ENCODE measurements around the gene TEX44. TPM values are rescaled to one million over a fixed set of nuclear protein-coding genes. Genes with fewer than 3 reads are reported as not detected.

The TEX44 gene
- total RNA-seq, 3 donors from 2014 or later = not detected

- Histone ChIP-seq H3K4me3 (no peak overlapping the region), H3K4me1 (no peaks in the 10 kb centered on the region), H3K9me3 (no peaks in the 10 kb centered on the region), H3K27me3 (no peaks in the 10 kb centered on the region), H3K27ac (no peak overlapping the region), H3K36me3 (no peaks in the 10 kb centered on the region)
- TF ChIP-seq POLR2A (IDR thresholded peaks at IDR 0.05) = no peak
- TF ChIP-seq POLR2AphosphoS5 (IDR thresholded peaks at IDR 0.05) = no peak
- DNase-seq (ENCODE audit: low spot score in 2 of 2) = no peak
- intact Hi-C loops (cut with DNase I; ENCODE audit: low total_unique reads) = no loop called here
Observed at GRCh38 chr2:231589656-231590055, 3.0 kb upstream of the TEX44 start.

GRCh38 chr2:231590614-231591013 is 2.0 kb upstream of the TEX44 start:
- no peaks in the 10 kb centered on the region for H3K36me3 ChIP-seq
- H3K27ac ChIP-seq = no peak overlapping the region
- TF ChIP-seq CTCF (IDR thresholded peaks at IDR 0.05) (no peak), POLR2A (IDR thresholded peaks at IDR 0.05) (no peak), POLR2AphosphoS5 (IDR thresholded peaks at IDR 0.05) (no peak)
- H3K4me1 ChIP-seq = no peaks in the 10 kb centered on the region
- intact Hi-C loops (cut with DNase I; ENCODE audit: low total_unique reads) = no loop called here
- no peaks in the 10 kb centered on the region for H3K27me3 ChIP-seq
- no peak overlapping the region for H3K4me3 ChIP-seq
- peak in 1 of 2 donors; percentile 31 for DNase-seq (ENCODE audit: low spot score in 2 of 2)
- no peaks in the 10 kb centered on the region for H3K9me3 ChIP-seq

GRCh38 chr2:231593666-231594065 is 1.0 kb downstream of the TEX44 start:
- TF ChIP-seq POLR2A (IDR thresholded peaks at IDR 0.05) (no peak), CTCF (IDR thresholded peaks at IDR 0.05) (no peak), POLR2AphosphoS5 (IDR thresholded peaks at IDR 0.05) (no peak)
- intact Hi-C loops (cut with DNase I; ENCODE audit: low total_unique reads) = no loop called here
- Histone ChIP-seq H3K27me3 (no peaks in the 10 kb centered on the region), H3K27ac (no peak overlapping the region), H3K36me3 (no peaks in the 10 kb centered on the region), H3K4me3 (no peak overlapping the region), H3K4me1 (no peaks in the 10 kb centered on the region), H3K9me3 (no peaks in the 10 kb centered on the region)
- no peak for DNase-seq (ENCODE audit: low spot score in 2 of 2)

- no peaks in the 10 kb centered on the region for H3K4me1 ChIP-seq
Observed at GRCh38 chr2:231597014-231597611, 4.4 kb downstream of the TEX44 start.

GRCh38 chr2:231597627-231598026 is 5.0 kb downstream of the TEX44 start:
- Histone ChIP-seq H3K27ac (peak overlapping the region; percentile 55 to 69), H3K36me3 (no peaks in the 10 kb centered on the region), H3K4me1 (no peaks in the 10 kb centered on the region), H3K27me3 (no peaks in the 10 kb centered on the region), H3K9me3 (no peaks in the 10 kb centered on the region), H3K4me3 (no peak overlapping the region)
- DNase-seq (ENCODE audit: low spot score in 2 of 2) = no peak
- no peak for TF ChIP-seq POLR2AphosphoS5 (IDR thresholded peaks at IDR 0.05)
- intact Hi-C loops (cut with DNase I; ENCODE audit: low total_unique reads) = no loop called here

More at GRCh38 chr2:231597014-231597611, 4.4 kb downstream of the TEX44 start:
- Histone ChIP-seq H3K27ac (peak overlapping the region; percentile 55 to 69), H3K4me3 (no peak overlapping the region), H3K27me3 (no peaks in the 10 kb centered on the region), H3K36me3 (no peaks in the 10 kb centered on the region), H3K9me3 (no peaks in the 10 kb centered on the region)
- peak in 1 of 2 donors; percentile 32 for DNase-seq (ENCODE audit: low spot score in 2 of 2)
- intact Hi-C loops (cut with DNase I; ENCODE audit: low total_unique reads) = no loop called here
- TF ChIP-seq POLR2A (IDR thresholded peaks at IDR 0.05) (no peak), CTCF (IDR thresholded peaks at IDR 0.05) (no peak), POLR2AphosphoS5 (IDR thresholded peaks at IDR 0.05) (no peak)

- TF ChIP-seq CTCF (IDR thresholded peaks at IDR 0.05) (no peak), POLR2A (IDR thresholded peaks at IDR 0.05) (no peak), POLR2AphosphoS5 (IDR thresholded peaks at IDR 0.05) (no peak)
- Histone ChIP-seq H3K9me3 (no peaks in the 10 kb centered on the region), H3K4me1 (peaks cover 6 to 10% of the 10 kb centered on the region in 2 donors), H3K36me3 (no peaks in the 10 kb centered on the region), H3K27me3 (no peaks in the 10 kb centered on the region), H3K27ac (peak overlapping the region; percentile 46 to 49), H3K4me3 (no peak overlapping the region)
- intact Hi-C loops (cut with DNase I; ENCODE audit: low total_unique reads) = no loop called here
- no peak for DNase-seq (ENCODE audit: low spot score in 2 of 2)
Observed at GRCh38 chr2:231600619-231601355, 8.1 kb downstream of the TEX44 start.

All from breast epithelium (tissue), 4 donors.